Measurements from ENCODE around the gene MIOX. TPM values are rescaled to one million over a fixed set of nuclear protein-coding genes. Genes with fewer than 3 reads are reported as not detected.
A peak's percentile ranks its signal among the peaks of the same experiment; 100 is the strongest.

Gene MIOX
- total and polyA plus RNA-seq, 9 of the 15 experiments (the other 6 are each of a cell fraction or from before 2014, with no cell fraction given), result 0.08 TPM; not detected in 8

- TF ChIP-seq MGA (IDR thresholded peaks at IDR 0.05) (peak; percentile 89), HMBOX1 (IDR thresholded peaks at IDR 0.05) (no peak), PML (IDR thresholded peaks at IDR 0.05; ENCODE audit: low read length) (no peak), NR2F6 (CRISPR knock-in tag; IDR thresholded peaks at IDR 0.05) (no peak), TFE3 (CRISPR knock-in tag; IDR thresholded peaks at IDR 0.05) (peak; percentile 98), ZNF184 (CRISPR knock-in tag; IDR thresholded peaks at IDR 0.05) (no peak), POLR2A (conservative IDR thresholded peaks at IDR 0.05) (peak; percentile 88), GABPA (tag; conservative IDR thresholded peaks at IDR 0.05; ENCODE audit: low read depth) (no peak), PPARD (CRISPR knock-in tag; IDR thresholded peaks at IDR 0.05) (no peak), EGR1 (conservative IDR thresholded peaks at IDR 0.05) (peak; percentile 94), E2F1 (CRISPR knock-in tag; IDR thresholded peaks at IDR 0.05) (peak; percentile 83; the same call in 1 of the 2 replicates)
Observed at GRCh38 chr22:50525104-50525857, 38.6 kb downstream of the MIOX start, which contains the start of gene SCO2 (continued).
